HCT116 (cell line): ENCODE data around the gene STARD5. TPM values are rescaled to one million over a fixed set of nuclear protein-coding genes. Genes with fewer than 3 reads are reported as not detected.

ENCODE experiments used
- ATAC-seq: fragments of 200-7000 bp; cut with Tn5 transposase; 2 replicates; pipeline ENCODE4 v1.9.1; 2020; ENCODE audit warnings: mild to moderate bottlenecking, moderate library complexity
- BruUV-seq: library from RNA; stranded (reverse); fragments of 400-500 nt; replicated peaks from 2 replicates; lab custom pipeline; 2021; lab: Mats Ljungman, UMichigan
- CTCF ChIA-PET: fragments of 300-600 bp; sonication (Branson Sonifier 250); formaldehyde crosslinking; loops from one replicate; lab custom pipeline; 2021; ENCODE audit warnings: antibody characterized with exemption; lab: Charles Lee
- POLR2A ChIA-PET: fragments of 300-600, 350-600 bp; sonication (Branson Sonifier 250); formaldehyde crosslinking; loops from one replicate; lab custom pipeline; 2021; ENCODE audit warnings: antibody characterized with exemption; lab: Charles Lee
- RAD21 ChIA-PET, 2 experiments: fragments of 300-600 bp; sonication (Branson Sonifier 250); formaldehyde crosslinking; loops; one replicate each; lab custom pipeline; 2023; ENCODE audit warnings: low total read pairs in 2 of 2; ENCODE audit not compliant: uncharacterized antibody in 2 of 2, unreplicated experiment in 2 of 2, low non-redundant PET in 1 of 2; lab: Charles Lee
- DNase-seq: peaks from one replicate; pipeline ENCODE4 v3.0.0-alpha.2; 2010; ENCODE audit warnings: low read depth, low spot score
- H2AFZ ChIP-seq: fragments of 200-600 bp; shearing (Covaris generic), sonication (generic); 2 replicates; pipeline ENCODE4 v1.6.1; 2017; ENCODE audit warnings: low read depth, mixed run types, mixed read lengths, antibody characterized with exemption, low read length; ENCODE audit not compliant: poor library complexity, severe bottlenecking
- H3K27ac ChIP-seq: 2 replicates; pipeline ENCODE4 v1.5.1; 2012; ENCODE audit warnings: low read depth, low read length
- H3K27me3 ChIP-seq: fragments of 200-600 bp; sonication (generic); 2 replicates; pipeline ENCODE4 v1.6.1; 2016; ENCODE audit warnings: mixed run types, low read length, mixed read lengths; ENCODE audit not compliant: insufficient read depth
- H3K36me3 ChIP-seq, 2 experiments: fragments of 200-500 bp in 1 of 2; fragments of 200-600 bp in 1 of 2; sonication (Bioruptor generic) in 1 of 2; sonication (generic) in 1 of 2; 2 replicates each; pipeline versions ENCODE4 v1.5.1 to v1.6.1; 2014 to 2016; ENCODE audit warnings: low read length in 2 of 2, inconsistent platforms in 1 of 2, mixed read lengths in 1 of 2, mixed run types in 1 of 2; ENCODE audit not compliant: insufficient read depth in 2 of 2, control insufficient read depth in 1 of 2
- H3K4me1 ChIP-seq, 2 experiments: fragments of 200-600 bp in 1 of 2; sonication (generic) in 1 of 2; 2 replicates each; pipeline versions ENCODE4 v1.5.1 to v1.6.1; 2012 to 2017; ENCODE audit warnings: low read length in 2 of 2, inconsistent platforms in 1 of 2, mild to moderate bottlenecking in 1 of 2, mixed read lengths in 1 of 2, mixed run types in 1 of 2, moderate library complexity in 1 of 2; ENCODE audit not compliant: insufficient read depth in 2 of 2, control insufficient read depth in 1 of 2
- H3K4me2 ChIP-seq: fragments of 200-600 bp; sonication (generic); 2 replicates; pipeline ENCODE4 v1.6.1; 2017; ENCODE audit warnings: mixed run types, low read length, mixed read lengths
- H3K4me3 ChIP-seq, 2 experiments: fragments of 200-600 bp in 1 of 2; sonication (generic) in 1 of 2; replicated peaks in 1 of 2; 2 replicates each; pipeline ENCODE4 v1.5.1; 2011 to 2016; ENCODE audit warnings: low read length in 2 of 2, control low read depth in 1 of 2, low read depth in 1 of 2, mild to moderate bottlenecking in 1 of 2, mixed read lengths in 1 of 2, mixed run types in 1 of 2
- H3K79me2 ChIP-seq: fragments of 200-600 bp; sonication (generic); 2 replicates; pipeline ENCODE4 v1.6.1; 2017; ENCODE audit warnings: mild to moderate bottlenecking, mixed run types, low read length, moderate library complexity, mixed read lengths; ENCODE audit not compliant: insufficient read depth
- H3K9ac ChIP-seq: fragments of 200-600 bp; sonication (generic); 2 replicates; pipeline ENCODE4 v1.6.1; 2016; ENCODE audit warnings: low read length, mixed read lengths
- H3K9me2 ChIP-seq: fragments of 200-600 bp; sonication (generic), shearing (Covaris generic); 2 replicates; pipeline ENCODE4 v1.6.1; 2017; ENCODE audit warnings: mixed run types, mild to moderate bottlenecking, moderate library complexity; ENCODE audit not compliant: insufficient read depth
- H3K9me3 ChIP-seq, 2 experiments: fragments of 200-500 bp in 1 of 2; fragments of 200-600 bp in 1 of 2; sonication (Bioruptor generic) in 1 of 2; sonication (generic) in 1 of 2; 2 replicates each; pipeline ENCODE4 v1.6.1; 2014 to 2017; ENCODE audit warnings: low read length in 2 of 2, mixed read lengths in 2 of 2, inconsistent platforms in 1 of 2, low read depth in 1 of 2, mild to moderate bottlenecking in 1 of 2, mixed run types in 1 of 2, moderate library complexity in 1 of 2; ENCODE audit not compliant: control insufficient read depth in 1 of 2, insufficient read depth in 1 of 2
- H4K20me1 ChIP-seq: fragments of 200-600 bp; sonication (generic), shearing (Covaris generic); 2 replicates; pipeline ENCODE4 v1.6.1; 2017; ENCODE audit warnings: mixed run types, mild to moderate bottlenecking, moderate library complexity; ENCODE audit not compliant: insufficient read depth
- ATF3 ChIP-seq: IDR thresholded peaks from 2 replicates; pipeline ENCODE4 v1.6.1; 2012
- EZH2phosphoT487 ChIP-seq: fragments of 200-600 bp; IDR thresholded peaks from 2 replicates; pipeline ENCODE4 v1.6.1; 2018; ENCODE audit warnings: antibody characterized with exemption, borderline replicate concordance
- POLR2AphosphoS5 ChIP-seq: IDR thresholded peaks from 2 replicates; pipeline ENCODE4 v1.6.1; 2011; ENCODE audit warnings: mild to moderate bottlenecking, low read depth, low read length, moderate library complexity
- RAD21 ChIP-seq: IDR thresholded peaks from 2 replicates; pipeline ENCODE4 v1.6.1; 2012; ENCODE audit warnings: low read depth, mild to moderate bottlenecking
- ZNF274 ChIP-seq: fragments of 200-500 bp; sonication (Bioruptor generic); IDR thresholded peaks from 2 replicates; pipeline ENCODE4 v1.6.1; 2014; ENCODE audit warnings: mild to moderate bottlenecking, low read depth, low read length, inconsistent platforms
- intact Hi-C: fragments of 100-400 bp; cut with micrococcal nuclease; formaldehyde crosslinking; loops from 2 replicates; pipeline ENCODE4 v1.10.0; 2022
- total RNA-seq: library from RNA; stranded (reverse); gene quantifications from one replicate; pipeline ENCODE4 v1.2.1, GENCODE V29; 2021; ENCODE audit not compliant: unreplicated experiment
- TF ChIP-seq, protein P1 (sequence below), 3 experiments: fragments of 200-600 bp in 1 of 3; sonication (generic) in 1 of 3; IDR thresholded peaks in 2 of 3; conservative IDR thresholded peaks in 1 of 3; 2 replicates each; pipeline ENCODE4 v1.5.1; 2012 to 2017; ENCODE audit warnings: low read depth in 2 of 3, low read length in 2 of 3, antibody characterized with exemption in 1 of 3, borderline replicate concordance in 1 of 3, control low read depth in 1 of 3, mild to moderate bottlenecking in 1 of 3, mixed read lengths in 1 of 3, mixed run types in 1 of 3, moderate library complexity in 1 of 3; ENCODE audit not compliant: insufficient read depth in 1 of 3

STARD5 gene
- total RNA-seq, 1 experiment from 2014 or later: 4.0 TPM

DNA sequence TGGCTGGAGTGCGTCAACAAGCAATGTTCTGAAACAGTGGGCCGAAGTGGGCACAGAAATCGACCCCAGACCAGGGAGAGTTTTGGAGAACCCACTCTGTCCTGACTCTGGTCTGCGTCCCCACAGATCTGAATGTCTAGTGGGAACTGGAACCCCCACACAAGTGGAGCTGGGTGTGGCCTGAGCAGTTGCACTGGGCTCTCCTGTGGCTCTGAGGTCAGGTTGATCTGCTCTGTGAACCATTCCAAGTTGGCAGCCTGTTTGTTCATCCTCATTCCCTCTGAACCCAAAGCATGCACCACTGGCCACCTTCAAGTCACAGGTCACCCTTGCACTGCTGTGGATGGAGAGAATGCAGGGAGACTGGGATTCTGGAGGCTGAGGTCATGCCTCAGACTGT, 60.5 kb downstream of the STARD5 start:
- Histone ChIP-seq H3K4me1 (peaks cover 5 to 10% of the 10 kb centered on the region in 2 experiments), H3K27me3 (no peaks in the 10 kb centered on the region), H2AFZ (no peak overlapping the region), H3K4me2 (no peak overlapping the region), H3K9ac (no peak overlapping the region), H3K4me3 (no peak overlapping the region), H4K20me1 (no peaks in the 10 kb centered on the region), H3K9me2 (no peaks in the 10 kb centered on the region), H3K79me2 (no peaks in the 10 kb centered on the region), H3K36me3 (no peaks in the 10 kb centered on the region), H3K27ac (no peak overlapping the region), H3K9me3 (no peaks in the 10 kb centered on the region)
- no TSS peak for BruUV-seq
- intact Hi-C loops: loop anchor here (10.0 kb wide), 1 partner anchor 699 kb away; no protein-coding TSS in a partner anchor
- no peak for ATAC-seq
- DNase-seq: no peak
- CTCF ChIA-PET: interaction anchor here (0.7 to 4.6 kb wide), 5 partner anchors 10 to 166 kb away, joined by 3 to 175 read pairs (median 4); no protein-coding TSS in a partner anchor
- RAD21 ChIA-PET: interaction anchor here in 1 of 2 experiments (0.7 kb wide), 1 partner anchor 105 kb away, joined by 3 read pairs; no protein-coding TSS in a partner anchor
- TF ChIP-seq RAD21 (no peak), POLR2AphosphoS5 (no peak), ATF3 (no peak), ZNF274 (no peak), EZH2phosphoT487 (no peak)
- TF ChIP-seq, protein P1, sequence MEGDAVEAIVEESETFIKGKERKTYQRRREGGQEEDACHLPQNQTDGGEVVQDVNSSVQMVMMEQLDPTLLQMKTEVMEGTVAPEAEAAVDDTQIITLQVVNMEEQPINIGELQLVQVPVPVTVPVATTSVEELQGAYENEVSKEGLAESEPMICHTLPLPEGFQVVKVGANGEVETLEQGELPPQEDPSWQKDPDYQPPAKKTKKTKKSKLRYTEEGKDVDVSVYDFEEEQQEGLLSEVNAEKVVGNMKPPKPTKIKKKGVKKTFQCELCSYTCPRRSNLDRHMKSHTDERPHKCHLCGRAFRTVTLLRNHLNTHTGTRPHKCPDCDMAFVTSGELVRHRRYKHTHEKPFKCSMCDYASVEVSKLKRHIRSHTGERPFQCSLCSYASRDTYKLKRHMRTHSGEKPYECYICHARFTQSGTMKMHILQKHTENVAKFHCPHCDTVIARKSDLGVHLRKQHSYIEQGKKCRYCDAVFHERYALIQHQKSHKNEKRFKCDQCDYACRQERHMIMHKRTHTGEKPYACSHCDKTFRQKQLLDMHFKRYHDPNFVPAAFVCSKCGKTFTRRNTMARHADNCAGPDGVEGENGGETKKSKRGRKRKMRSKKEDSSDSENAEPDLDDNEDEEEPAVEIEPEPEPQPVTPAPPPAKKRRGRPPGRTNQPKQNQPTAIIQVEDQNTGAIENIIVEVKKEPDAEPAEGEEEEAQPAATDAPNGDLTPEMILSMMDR (IDR thresholded peaks at IDR 0.05 in 2 of 3, conservative IDR thresholded peaks at IDR 0.05 in 1 of 3; ENCODE audit: borderline replicate concordance in 1 of 3, insufficient read depth in 1 of 3, low read depth in 2 of 3, low read length in 2 of 3): no peak
- POLR2A ChIA-PET: no interaction called here
